ENCODE data around the gene CACNA1D.

Gene CACNA1D

DNA sequence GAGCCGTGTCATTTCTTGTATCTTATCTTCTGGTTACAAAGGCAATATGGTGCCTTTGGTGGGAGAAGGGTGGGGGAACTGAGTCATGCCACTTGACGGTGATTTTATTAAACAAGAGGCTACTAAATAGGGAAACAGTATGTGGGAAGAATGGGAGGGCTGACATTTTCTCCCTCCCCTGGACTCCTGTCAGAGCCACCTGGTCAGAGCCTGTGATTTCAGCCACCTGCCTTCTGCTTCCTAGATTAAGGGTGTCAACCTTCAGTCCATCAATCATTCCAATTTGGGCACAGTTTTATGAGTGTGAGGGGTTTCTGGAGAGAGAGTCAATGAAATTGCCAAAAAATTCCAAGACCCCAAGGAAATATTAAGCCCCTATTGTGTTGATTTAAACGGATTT, 264.4 kb downstream of the CACNA1D start:
- no peak overlapping the region for H3K27ac ChIP-seq
- TF ChIP-seq, protein P1, sequence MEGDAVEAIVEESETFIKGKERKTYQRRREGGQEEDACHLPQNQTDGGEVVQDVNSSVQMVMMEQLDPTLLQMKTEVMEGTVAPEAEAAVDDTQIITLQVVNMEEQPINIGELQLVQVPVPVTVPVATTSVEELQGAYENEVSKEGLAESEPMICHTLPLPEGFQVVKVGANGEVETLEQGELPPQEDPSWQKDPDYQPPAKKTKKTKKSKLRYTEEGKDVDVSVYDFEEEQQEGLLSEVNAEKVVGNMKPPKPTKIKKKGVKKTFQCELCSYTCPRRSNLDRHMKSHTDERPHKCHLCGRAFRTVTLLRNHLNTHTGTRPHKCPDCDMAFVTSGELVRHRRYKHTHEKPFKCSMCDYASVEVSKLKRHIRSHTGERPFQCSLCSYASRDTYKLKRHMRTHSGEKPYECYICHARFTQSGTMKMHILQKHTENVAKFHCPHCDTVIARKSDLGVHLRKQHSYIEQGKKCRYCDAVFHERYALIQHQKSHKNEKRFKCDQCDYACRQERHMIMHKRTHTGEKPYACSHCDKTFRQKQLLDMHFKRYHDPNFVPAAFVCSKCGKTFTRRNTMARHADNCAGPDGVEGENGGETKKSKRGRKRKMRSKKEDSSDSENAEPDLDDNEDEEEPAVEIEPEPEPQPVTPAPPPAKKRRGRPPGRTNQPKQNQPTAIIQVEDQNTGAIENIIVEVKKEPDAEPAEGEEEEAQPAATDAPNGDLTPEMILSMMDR (IDR thresholded peaks at IDR 0.05), result no peak
- no peak for TF ChIP-seq ZFX (IDR thresholded peaks at IDR 0.05; ENCODE audit: borderline replicate concordance)

DNA sequence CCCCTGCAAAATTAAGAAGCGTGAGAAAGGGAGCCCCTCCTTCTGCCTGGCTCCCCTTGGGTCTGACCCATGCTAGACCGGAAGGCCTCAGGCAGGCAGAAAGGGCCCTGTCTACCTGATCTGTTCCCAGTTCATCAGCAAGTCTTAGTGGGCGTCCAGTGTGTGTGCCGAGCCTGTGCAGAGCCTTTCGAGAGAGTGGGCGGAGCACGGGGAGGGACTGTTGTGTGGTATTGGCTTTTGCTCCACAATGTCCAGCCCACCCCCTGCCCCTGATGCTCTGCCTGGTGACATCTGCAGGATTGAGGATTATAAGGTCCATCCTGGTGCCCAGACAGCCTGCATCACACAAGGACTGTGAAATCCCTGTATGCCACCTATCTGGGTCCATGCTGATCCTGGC, 268.9 kb downstream of the CACNA1D start:
- TF ChIP-seq, protein P1 (IDR thresholded peaks at IDR 0.05), result no peak
- TF ChIP-seq ZFX (IDR thresholded peaks at IDR 0.05; ENCODE audit: borderline replicate concordance), result no peak
- H3K27ac ChIP-seq, result no peak overlapping the region

DNA sequence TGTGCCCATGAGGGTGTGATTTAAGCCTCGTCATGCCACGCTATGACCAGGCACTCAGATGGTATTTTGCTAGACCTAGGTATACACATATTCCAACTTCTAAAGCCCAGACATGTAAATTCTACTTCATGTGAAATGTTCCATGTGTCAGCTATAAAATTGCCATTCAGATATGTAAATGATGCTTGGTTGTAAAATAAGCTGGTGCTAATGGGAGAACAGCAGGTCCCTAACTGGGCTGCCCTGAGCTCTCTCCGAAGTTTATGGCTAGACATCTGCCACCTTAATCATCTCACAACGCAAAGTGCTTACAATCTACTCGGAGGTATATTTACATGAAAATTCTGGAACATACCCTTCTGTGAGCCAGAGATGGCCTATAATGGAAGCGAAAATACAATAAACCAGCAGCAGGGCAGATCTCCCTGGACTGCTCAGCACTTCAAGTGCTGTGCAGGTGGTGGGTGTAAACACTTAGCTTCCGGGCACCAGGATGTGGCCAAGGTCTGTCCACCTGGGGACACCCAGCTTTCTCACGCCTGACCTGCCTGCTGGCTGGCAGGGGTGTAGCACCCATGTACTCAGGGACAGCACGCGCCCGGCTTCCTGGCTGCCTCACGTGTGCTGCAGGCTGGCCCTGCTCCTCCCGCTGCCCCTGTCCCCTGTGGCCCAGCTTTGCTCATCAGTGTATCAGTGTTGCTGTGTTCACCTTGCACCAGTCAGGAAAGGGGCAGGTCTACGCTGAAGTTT, 269.8 kb downstream of the CACNA1D start:
- TF ChIP-seq, protein P1 (IDR thresholded peaks at IDR 0.05), result no peak
- TF ChIP-seq ZFX (IDR thresholded peaks at IDR 0.05; ENCODE audit: borderline replicate concordance), result no peak
- no peak overlapping the region for H3K27ac ChIP-seq

DNA sequence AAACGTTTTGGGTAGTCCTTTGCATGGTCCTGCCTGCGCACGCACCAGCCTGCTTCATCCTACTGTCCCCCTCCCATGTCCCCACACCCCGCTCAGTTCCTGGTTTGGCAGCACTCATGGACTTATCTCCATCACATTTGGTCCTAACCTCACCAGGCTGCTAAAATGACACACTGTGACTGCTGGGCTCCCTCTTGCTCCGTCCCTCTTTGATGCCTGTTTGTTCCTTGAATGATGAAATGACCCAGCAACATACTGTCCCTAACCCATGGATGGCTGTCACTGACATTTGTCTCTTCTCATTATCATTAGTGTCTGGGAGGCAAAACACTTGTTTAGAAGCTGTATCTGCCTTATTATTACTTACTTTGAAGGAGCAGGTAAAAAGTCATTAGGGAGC, 271.3 kb downstream of the CACNA1D start:
- no peak overlapping the region for H3K27ac ChIP-seq
- TF ChIP-seq, protein P1 (IDR thresholded peaks at IDR 0.05), result no peak
- no peak for TF ChIP-seq ZFX (IDR thresholded peaks at IDR 0.05; ENCODE audit: borderline replicate concordance)

DNA sequence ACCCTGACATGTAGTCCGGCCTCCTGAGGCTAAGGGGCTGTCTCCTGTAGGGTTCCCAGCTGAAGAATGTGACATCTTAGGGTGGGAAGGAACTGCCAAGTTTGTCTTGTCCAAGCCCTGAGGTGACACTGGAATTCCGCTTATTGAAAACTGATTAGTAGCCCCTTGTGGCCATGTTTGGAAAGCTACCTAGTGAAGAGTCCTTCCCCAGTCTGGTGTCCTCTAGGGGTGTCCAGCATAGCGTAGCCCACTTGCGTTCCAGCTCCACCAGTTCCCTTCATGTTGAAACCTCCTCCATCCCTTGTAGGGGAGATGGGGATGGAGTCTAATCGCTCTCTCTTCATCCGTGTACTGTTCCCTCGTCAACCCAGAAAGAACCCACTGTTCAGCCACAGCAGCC, 272.3 kb downstream of the CACNA1D start:
- TF ChIP-seq, protein P1 (IDR thresholded peaks at IDR 0.05), result no peak
- no peak for TF ChIP-seq ZFX (IDR thresholded peaks at IDR 0.05; ENCODE audit: borderline replicate concordance)

DNA sequence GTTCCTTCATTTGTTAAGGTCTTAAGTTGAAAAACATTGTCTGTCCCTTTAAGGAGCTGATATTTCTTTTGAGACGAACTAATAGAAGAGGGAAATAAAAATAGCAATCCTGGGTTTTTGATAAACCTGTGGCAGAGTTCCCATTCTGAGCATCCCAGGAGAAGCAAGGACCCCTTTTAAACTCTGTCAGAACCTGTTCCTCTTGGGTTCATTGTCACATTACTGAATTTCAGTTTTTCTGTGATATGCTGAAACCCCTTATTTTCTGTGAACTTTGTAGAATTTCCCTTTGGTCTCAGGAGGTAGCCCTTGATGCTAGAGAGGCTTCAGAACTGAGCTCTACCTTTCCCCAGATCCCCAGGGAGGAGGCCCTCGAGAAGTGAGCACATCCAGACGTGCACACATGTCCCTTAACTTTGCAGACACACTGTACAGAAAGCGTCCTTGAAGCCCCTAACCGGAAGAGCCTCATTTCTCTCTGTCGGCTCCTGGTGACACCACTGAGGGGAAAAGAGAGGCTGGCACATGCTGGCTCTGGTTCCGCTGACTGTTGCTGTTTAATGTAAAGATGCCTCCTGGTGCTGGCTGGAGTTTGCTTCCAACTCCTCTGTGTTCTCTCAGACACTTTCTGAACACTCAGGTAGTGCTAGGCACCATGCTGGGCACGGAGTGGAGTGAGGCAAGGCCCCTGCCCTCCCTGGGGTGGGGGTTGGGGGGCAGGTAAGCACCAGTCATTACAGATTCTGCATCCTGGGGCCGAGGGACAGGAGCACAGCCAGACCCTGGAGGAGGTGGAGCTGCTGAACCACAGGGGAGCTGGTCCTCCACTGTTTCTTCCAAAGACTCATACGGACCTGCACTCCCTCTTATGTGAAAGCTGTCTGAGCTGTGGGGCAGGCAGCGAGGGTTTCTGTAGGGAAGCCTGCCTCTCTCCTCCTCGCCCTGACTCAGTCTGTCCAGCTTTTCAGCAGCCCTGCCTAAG, 274.4 kb downstream of the CACNA1D start:
- no peak overlapping the region for H3K27ac ChIP-seq
- no peak for TF ChIP-seq ZFX (IDR thresholded peaks at IDR 0.05; ENCODE audit: borderline replicate concordance)
- TF ChIP-seq, protein P1 (IDR thresholded peaks at IDR 0.05), result no peak

More for the DNA sequence above, 272.3 kb downstream of the CACNA1D start:
- H3K27ac ChIP-seq, result no peak overlapping the region
